Liver (tissue), 9 donors: Measurements from ENCODE around the gene DSTYK. TPM values are rescaled to one million over a fixed set of nuclear protein-coding genes. Genes with fewer than 3 reads are reported as not detected.
"Not testable (repeated sequence)": the region's sequence is repeated elsewhere in the genome, so short reads cannot be mapped to it uniquely, and the experiment has no call there.

Experiments
- DNase-seq: peaks from one replicate; pipeline ENCODE4 v3.0.0-alpha.2; 2017; ENCODE audit warnings: low spot score
- H3K27ac ChIP-seq, 2 donors: one replicate each; pipeline ENCODE4 v1.7.0; 2013; ENCODE audit warnings: inconsistent platforms in 2 of 2, low read length in 2 of 2, control low read depth in 1 of 2, low read depth in 1 of 2, mild to moderate bottlenecking in 1 of 2
- H3K27me3 ChIP-seq, 4 donors: one replicate each; pipeline versions ENCODE4 v1.6.1 to v1.7.0; 2013; ENCODE audit warnings: low read length in 3 of 4, inconsistent platforms in 1 of 4, mild to moderate bottlenecking in 1 of 4, moderate library complexity in 1 of 4; ENCODE audit not compliant: control insufficient read depth in 4 of 4, insufficient read depth in 4 of 4
- H3K36me3 ChIP-seq, 4 donors: one replicate each; pipeline versions ENCODE4 v1.6.1 to v1.7.0; 2013; ENCODE audit warnings: low read length in 3 of 4, mild to moderate bottlenecking in 3 of 4, low read depth in 1 of 4, moderate library complexity in 1 of 4; ENCODE audit not compliant: control insufficient read depth in 4 of 4, insufficient read depth in 3 of 4
- H3K4me1 ChIP-seq, 4 donors: one replicate each; pipeline versions ENCODE4 v1.6.1 to v1.7.0; 2013; ENCODE audit warnings: low read length in 3 of 4, mild to moderate bottlenecking in 3 of 4, moderate library complexity in 1 of 4; ENCODE audit not compliant: control insufficient read depth in 4 of 4, insufficient read depth in 4 of 4
- H3K4me3 ChIP-seq, 3 donors: one replicate each; pipeline versions ENCODE4 v1.6.1 to v1.7.0; 2013; ENCODE audit warnings: low read length in 3 of 3, control low read depth in 1 of 3, low read depth in 1 of 3, mild to moderate bottlenecking in 1 of 3
- H3K9ac ChIP-seq, 2 donors: one replicate each; pipeline ENCODE4 v1.7.0; 2013; ENCODE audit warnings: low read length in 2 of 2, mild to moderate bottlenecking in 2 of 2, moderate library complexity in 2 of 2, control low read depth in 1 of 2, low read depth in 1 of 2
- H3K9me3 ChIP-seq, 4 donors: one replicate each; pipeline versions ENCODE4 v1.6.1 to v1.7.0; 2013; ENCODE audit warnings: low read length in 3 of 4; ENCODE audit not compliant: control insufficient read depth in 4 of 4
- ATF3 ChIP-seq: IDR thresholded peaks from 2 replicates; pipeline ENCODE4 v1.6.1; 2016; ENCODE audit warnings: antibody characterized with exemption
- EGR1 ChIP-seq, 2 donors: IDR thresholded peaks; 2 replicates each; pipeline ENCODE4 v1.6.1; 2016 to 2018; ENCODE audit warnings: antibody characterized with exemption in 2 of 2, low read depth in 2 of 2
- FOXA2 ChIP-seq: IDR thresholded peaks from 2 replicates; pipeline ENCODE4 v1.6.1; 2016; ENCODE audit warnings: antibody characterized with exemption
- HNF4A ChIP-seq, 2 donors: conservative IDR thresholded peaks; 2 replicates each; pipeline ENCODE4 v1.6.1; 2016; ENCODE audit warnings: antibody characterized with exemption in 2 of 2, mild to moderate bottlenecking in 2 of 2
- HNF4G ChIP-seq: IDR thresholded peaks from 2 replicates; pipeline ENCODE4 v1.6.1; 2016; ENCODE audit warnings: antibody characterized with exemption
- JUND ChIP-seq, 2 donors: IDR thresholded peaks; 2 replicates each; pipeline ENCODE4 v1.6.1; 2016; ENCODE audit warnings: antibody characterized with exemption in 2 of 2
- MAX ChIP-seq: IDR thresholded peaks from 2 replicates; pipeline ENCODE4 v1.6.1; 2016; ENCODE audit warnings: antibody characterized with exemption
- REST ChIP-seq: IDR thresholded peaks from 2 replicates; pipeline ENCODE4 v1.6.1; 2016; ENCODE audit warnings: antibody characterized with exemption, mild to moderate bottlenecking
- RXRA ChIP-seq, 2 donors: IDR thresholded peaks; 2 replicates each; pipeline ENCODE4 v1.6.1; 2017 to 2018; ENCODE audit warnings: antibody characterized with exemption in 2 of 2, mild to moderate bottlenecking in 1 of 2
- SP1 ChIP-seq: IDR thresholded peaks from 2 replicates; pipeline ENCODE4 v1.6.1; 2018; ENCODE audit warnings: antibody characterized with exemption, mild to moderate bottlenecking
- TAF1 ChIP-seq: conservative IDR thresholded peaks from 2 replicates; pipeline ENCODE4 v1.6.1; 2016; ENCODE audit warnings: antibody characterized with exemption, mild to moderate bottlenecking
- YY1 ChIP-seq: IDR thresholded peaks from 2 replicates; pipeline ENCODE4 v1.6.1; 2016; ENCODE audit warnings: antibody characterized with exemption, mild to moderate bottlenecking
- ZBTB33 ChIP-seq: IDR thresholded peaks from 2 replicates; pipeline ENCODE4 v1.6.1; 2016; ENCODE audit warnings: antibody characterized with exemption
- WGBS: extraction: QIAGEN DNeasy Blood & Tissue Kit; methylation state at CpG from one replicate; pipeline ENCODE4 v1.1.7; 2013; 5-methylcytosine and 5-hydroxymethylcytosine counted together
- polyA plus RNA-seq, 2 donors: library from polyadenylated mRNA; stranded (reverse) in 1 of 2; unstranded in 1 of 2; fragments of 200-250 nt in 1 of 2; fragments of >200 nt in 1 of 2; fragmentation: Nextera tagmentation in 1 of 2; extraction: Ambion mirVana in 1 of 2; gene quantifications; one replicate each; pipeline versions ENCODE4 v1.2.1 to v1.2.3, GENCODE V29; 2013 to 2015
- total RNA-seq, 2 donors: library from RNA; depleted of rRNA; stranded (reverse); fragments of >200 nt; gene quantifications; one replicate each; pipeline ENCODE4 v1.2.3, GENCODE V29; 2014
- donor health status: healthy.
- donor health status: healthy.
- donor health status: healthy.
- donor health status: healthy.
- donor health status: healthy.

The DSTYK gene
- total and polyA plus RNA-seq, 4 donors = 1.5 to 9.9 (median 3.0) TPM

GRCh38 chr1:205235951-205236350, 24.4 kb upstream of the DSTYK start:
- 94% methylated on average over 6 of the region's 6 CpGs for WGBS
- no peak overlapping the region for H3K27ac ChIP-seq

GRCh38 chr1:205233986-205234385, 22.5 kb upstream of the DSTYK start:
- H3K9ac ChIP-seq, DNase-seq, H3K4me3 ChIP-seq, H3K27me3 ChIP-seq, H3K9me3 ChIP-seq, H3K36me3 ChIP-seq, H3K27ac ChIP-seq: not testable (repeated sequence)
- WGBS = 95% methylated on average over 7 of the region's 7 CpGs
- H3K4me1 ChIP-seq = peaks cover 0 to 15% (median 5%) of the 10 kb centered on the region in 4 donors

More at GRCh38 chr1:205235951-205236350, 24.4 kb upstream of the DSTYK start:
- TF ChIP-seq HNF4A (conservative IDR thresholded peaks at IDR 0.05) = no peak
- TF ChIP-seq FOXA2 = no peak
- no peak for TF ChIP-seq RXRA (IDR thresholded peaks at IDR 0.05)
- no peak for TF ChIP-seq ATF3
- no peak for TF ChIP-seq MAX
- TF ChIP-seq SP1 = no peak
- TF ChIP-seq EGR1 (IDR thresholded peaks at IDR 0.05; ENCODE audit: low read depth in 2 of 2) = no peak
- Histone ChIP-seq H3K9ac (no peak overlapping the region), H3K9me3 (no peaks in the 10 kb centered on the region), H3K4me3 (no peak overlapping the region), H3K4me1 (peaks cover 0 to 5% (median 0%) of the 10 kb centered on the region in 4 donors), H3K27me3 (peaks cover 0 to 1% (median 0%) of the 10 kb centered on the region in 4 donors), H3K36me3 (no peaks in the 10 kb centered on the region)
- no peak for DNase-seq

- peaks cover 0 to 25% (median 14%) of the 10 kb centered on the region in 4 donors for H3K4me1 ChIP-seq
- no peaks in the 10 kb centered on the region for H3K36me3 ChIP-seq
- no peaks in the 10 kb centered on the region for H3K9me3 ChIP-seq
- H3K27ac ChIP-seq = no peak overlapping the region
- 72% methylated on average over 3 of the region's 3 CpGs for whole genome bisulfite sequencing
- no peak overlapping the region for H3K4me3 ChIP-seq
- no peak for TF ChIP-seq MAX
- TF ChIP-seq REST = no peak
- no peak for TF ChIP-seq SP1
- no peak for TF ChIP-seq TAF1
- no peak for TF ChIP-seq YY1
- no peak for TF ChIP-seq JUND (IDR thresholded peaks at IDR 0.05)
- no peak for TF ChIP-seq ZBTB33
- no peak for TF ChIP-seq HNF4G
- TF ChIP-seq HNF4A (conservative IDR thresholded peaks at IDR 0.05) = no peak
- TF ChIP-seq EGR1 (IDR thresholded peaks at IDR 0.05; ENCODE audit: low read depth in 2 of 2) = no peak
- DNase-seq = no peak
- peaks cover 0 to 2% (median 0%) of the 10 kb centered on the region in 4 donors for H3K27me3 ChIP-seq
- H3K9ac ChIP-seq = no peak overlapping the region
Measured at GRCh38 chr1:205232945-205233397, 21.5 kb upstream of the DSTYK start.
